Natural killer cell treated with Interleukin-12 subunit alpha and Interleukin-12 subunit beta and Interleukin-15 and Interleukin-18, amount 100 ng/mL, for 72 hours (primary cell): Measurements from ENCODE around the gene NR6A1. TPM values are rescaled to one million over a fixed set of nuclear protein-coding genes. Genes with fewer than 3 reads are reported as not detected.
"Not testable (repeated sequence)": the region's sequence is repeated elsewhere in the genome, so short reads cannot be mapped to it uniquely, and the experiment has no call there.

Experiments
- ATAC-seq, 2 donors: fragments of 150-1000 bp; cut with Tn5 transposase in 1 of 2; sonication (Bioruptor Pico), chemical (Tn5 transposase) in 1 of 2; 2 replicates each; pipeline ENCODE4 v1.10.0; 2021
- DNase-seq: peaks from one replicate; pipeline ENCODE4 v3.0.0; 2022; ENCODE audit warnings: low spot score
- H3K27ac Mint-ChIP-seq, 2 donors: 1 replicate in 1 of 2; 2 replicates in 1 of 2; pipeline ENCODE4 v1.8.0; 2022; ENCODE audit warnings: mixed read lengths in 2 of 2, mild to moderate bottlenecking in 1 of 2, moderate library complexity in 1 of 2
- H3K27me3 Mint-ChIP-seq, 2 donors: 1 replicate in 1 of 2; 2 replicates in 1 of 2; pipeline ENCODE4 v1.8.0; 2022; ENCODE audit warnings: mixed read lengths in 2 of 2
- H3K36me3 Mint-ChIP-seq: one replicate; pipeline ENCODE4 v1.8.0; 2022; ENCODE audit warnings: mixed read lengths
- H3K4me1 Mint-ChIP-seq, 2 donors: 1 replicate in 1 of 2; 2 replicates in 1 of 2; pipeline ENCODE4 v1.8.0; 2022; ENCODE audit warnings: low read depth in 2 of 2, mixed read lengths in 2 of 2, mild to moderate bottlenecking in 1 of 2
- H3K4me3 Mint-ChIP-seq: one replicate; pipeline ENCODE4 v1.8.0; 2022; ENCODE audit warnings: mixed read lengths
- H3K9me3 Mint-ChIP-seq: 2 replicates; pipeline ENCODE4 v1.8.0; 2022; ENCODE audit warnings: mixed read lengths
- total RNA-seq, 2 donors: library from RNA; stranded (reverse); gene quantifications; one replicate each; pipeline ENCODE4 v1.2.3, GENCODE V29; 2022

NR6A1 gene
- total RNA-seq, 2 donors from 2014 or later: 2.0 to 3.8 TPM

DNA sequence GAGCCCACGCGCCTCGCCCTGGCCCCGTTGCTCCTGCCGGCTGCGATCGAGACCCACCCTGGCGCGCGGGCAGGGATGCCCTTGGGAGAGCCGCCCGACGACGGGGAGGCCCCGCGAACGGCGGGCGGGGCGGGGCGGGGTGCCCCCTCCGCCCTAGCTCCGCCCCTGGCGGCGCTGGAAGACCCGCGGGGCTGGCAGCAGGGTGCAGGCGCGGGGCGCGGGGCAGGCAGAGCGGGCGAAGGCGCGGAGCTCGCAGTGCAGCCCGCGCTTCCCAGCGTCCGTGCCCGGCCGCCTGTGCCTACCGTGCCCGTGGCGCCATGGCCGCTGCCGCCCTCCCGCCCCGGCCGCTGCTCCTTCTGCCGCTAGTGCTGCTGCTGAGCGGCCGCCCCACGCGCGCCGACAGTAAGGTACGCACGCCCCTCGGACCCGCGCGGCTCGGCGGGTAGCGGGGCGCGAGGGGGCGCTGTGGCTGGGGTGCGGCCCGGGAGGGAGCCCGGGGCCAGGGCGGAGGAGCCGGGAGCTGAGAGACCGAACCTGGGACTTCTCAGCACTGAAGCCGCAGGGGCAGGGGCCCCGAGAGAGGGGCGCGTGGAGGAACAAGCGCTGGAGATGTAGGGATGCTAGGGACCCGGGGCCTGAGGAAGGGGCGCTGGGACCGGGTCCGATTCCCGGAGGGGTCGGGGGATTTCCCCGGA, 6.0 kb upstream of the NR6A1 start, which contains the start of gene OLFML2A:
TSS of gene OLFML2A (plus strand) at position 180 of the 695 bp plus-strand sequence. CDS start at position 318, 138 bp downstream.
- peak within 1 kb of the TSS; percentile 71 for H3K4me3 Mint-ChIP-seq
- H3K4me1 Mint-ChIP-seq: peaks cover 17 to 24% of the 10 kb centered on the region in 2 donors
- H3K9me3 Mint-ChIP-seq: no peaks in the 10 kb centered on the region
- H3K27ac Mint-ChIP-seq: peak within 1 kb of the TSS in 1 of 2 donors; percentile 29
- peaks cover 21 to 26% of the 10 kb centered on the region in 2 donors for H3K27me3 Mint-ChIP-seq
- ATAC-seq (peak; percentile 54 to 67), DNase-seq (no peak)
- H3K36me3 Mint-ChIP-seq: no peaks in the 10 kb centered on the region

DNA sequence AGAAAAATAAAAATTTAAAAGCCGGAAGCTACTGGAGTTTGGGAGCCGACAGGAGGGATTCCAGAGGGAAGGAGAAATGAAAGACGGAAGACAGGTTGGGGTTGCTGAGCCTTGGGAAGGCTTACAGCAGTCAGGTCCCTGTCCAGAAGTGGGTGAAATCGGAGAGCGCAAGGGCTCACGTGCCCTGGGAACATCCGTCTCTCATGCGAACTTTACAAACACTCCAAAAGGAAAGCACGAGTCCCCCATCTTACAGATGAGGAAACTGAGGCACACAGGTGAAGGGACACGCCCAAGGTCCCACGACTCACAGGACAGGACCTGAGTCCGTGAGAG, 5.5 kb upstream of the NR6A1 start:
- Mint-ChIP-seq H3K4me1 (peaks cover 18 to 24% of the 10 kb centered on the region in 2 donors), H3K36me3 (no peaks in the 10 kb centered on the region), H3K27me3 (peaks cover 21 to 26% of the 10 kb centered on the region in 2 donors), H3K27ac (peak overlapping the region in 1 of 2 donors; percentile 29), H3K4me3 (peak overlapping the region; percentile 71), H3K9me3 (no peaks in the 10 kb centered on the region)
- no peak for ATAC-seq
- no peak for DNase-seq

DNA sequence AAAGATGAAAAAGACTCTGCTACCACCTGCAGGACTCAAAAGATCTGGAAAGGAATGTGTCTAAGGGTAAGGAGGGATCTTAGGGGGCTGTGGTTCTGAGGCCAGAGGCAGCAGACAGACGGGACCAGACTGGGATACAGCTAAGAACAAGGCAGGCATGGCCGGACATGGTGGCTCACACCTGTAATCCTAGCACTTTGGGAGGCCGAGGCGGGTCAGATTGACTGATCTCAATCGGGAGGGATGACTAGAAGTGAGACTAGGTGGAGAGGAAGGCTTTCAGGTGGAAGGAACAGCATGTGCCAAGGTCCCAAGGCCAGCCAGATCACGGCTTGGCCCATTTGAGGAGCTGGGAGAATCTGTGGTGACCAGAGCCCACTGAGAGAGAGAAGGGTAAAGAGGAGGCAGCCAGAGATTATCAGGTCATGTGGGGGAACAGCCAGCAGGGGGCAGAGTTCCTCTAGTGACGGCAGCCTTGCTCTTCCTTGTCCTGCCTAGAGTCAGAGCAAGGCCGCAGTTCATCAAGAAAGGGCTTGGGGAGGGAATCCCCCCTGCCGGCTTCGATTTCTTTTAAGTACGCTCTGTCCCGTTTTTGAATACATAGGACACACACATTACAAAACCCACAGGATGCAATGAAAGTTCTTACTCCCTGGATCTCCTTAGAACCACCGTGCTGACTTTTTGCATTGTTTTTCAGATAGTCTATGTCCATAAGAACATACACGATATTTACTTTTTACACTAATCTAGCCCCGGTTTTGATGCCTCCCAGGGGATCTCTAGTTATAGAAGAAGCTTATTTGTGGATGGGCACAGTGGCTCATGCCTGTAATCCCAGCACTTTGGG, 3.2 kb upstream of the NR6A1 start:
- H3K36me3 Mint-ChIP-seq: no peaks in the 10 kb centered on the region
- peak; percentile 84 for DNase-seq
- H3K27ac Mint-ChIP-seq: peak overlapping the region in 1 of 2 donors; percentile 17
- H3K9me3 Mint-ChIP-seq: no peaks in the 10 kb centered on the region
- peak overlapping the region; percentile 13 for H3K4me3 Mint-ChIP-seq
- no peak for ATAC-seq
- peaks cover 28 to 39% of the 10 kb centered on the region in 2 donors for H3K4me1 Mint-ChIP-seq
- peaks cover 33 to 35% of the 10 kb centered on the region in 2 donors for H3K27me3 Mint-ChIP-seq

DNA sequence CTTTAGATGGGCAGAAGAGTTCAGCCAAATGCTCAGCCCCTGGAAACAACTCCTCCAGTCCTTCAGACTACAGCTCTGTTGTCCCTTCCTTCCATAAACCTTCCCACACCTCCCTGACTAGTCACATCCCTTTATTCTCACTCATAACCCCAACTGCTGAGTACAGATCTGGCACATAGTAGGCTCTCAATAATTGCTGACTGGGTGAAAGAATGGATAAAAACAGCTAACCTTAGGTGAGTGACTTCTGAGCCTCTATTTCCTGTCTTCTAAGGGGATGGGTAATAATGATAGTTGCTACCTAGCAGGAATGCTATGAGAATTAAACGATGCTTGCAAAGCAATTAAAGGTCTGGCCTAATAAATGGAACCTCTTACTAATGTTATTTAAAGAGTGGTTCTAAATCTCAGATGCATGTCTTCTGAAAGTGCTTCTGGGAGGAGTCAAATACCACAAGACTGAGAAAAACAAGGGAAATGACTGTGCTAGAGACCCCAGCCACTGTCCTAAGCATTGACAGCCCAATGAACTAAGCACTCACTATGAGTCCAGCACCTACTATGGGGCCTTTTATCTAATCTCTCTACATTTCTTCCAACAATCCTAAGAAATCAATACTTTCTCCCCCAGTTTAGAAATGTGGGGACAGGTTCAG, 2.5 kb upstream of the NR6A1 start:
- Mint-ChIP-seq H3K36me3 (no peaks in the 10 kb centered on the region), H3K27me3 (peaks cover 38 to 41% of the 10 kb centered on the region in 2 donors), H3K27ac (peak overlapping the region in 1 of 2 donors; percentile 17), H3K9me3 (no peaks in the 10 kb centered on the region), H3K4me3 (peak overlapping the region; percentile 13), H3K4me1 (peaks cover 32 to 41% of the 10 kb centered on the region in 2 donors)
- DNase-seq: no peak
- no peak for ATAC-seq

DNA sequence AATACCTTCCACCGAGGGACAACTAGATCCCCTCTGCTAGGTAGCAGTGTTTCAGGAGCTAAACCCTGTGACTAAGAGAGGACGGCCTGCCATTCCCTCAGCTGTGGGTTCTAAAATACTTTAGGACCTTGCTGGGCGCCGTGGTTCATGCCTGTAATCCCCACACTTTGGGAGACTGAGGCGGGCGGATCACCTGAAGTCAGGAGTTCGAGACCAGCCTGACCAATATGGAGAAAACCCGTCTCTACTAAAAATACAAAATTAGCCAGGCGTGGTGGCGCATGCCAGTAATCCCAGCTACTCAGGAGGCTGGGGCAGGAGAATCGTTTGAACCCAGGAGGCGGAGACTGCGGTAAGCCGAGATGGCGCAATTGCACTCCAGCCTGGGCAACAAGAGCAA, 1.8 kb upstream of the NR6A1 start:
- peak overlapping the region; percentile 9 to 77 for H3K27ac Mint-ChIP-seq
- not testable (repeated sequence) for ATAC-seq, H3K36me3 Mint-ChIP-seq, H3K9me3 Mint-ChIP-seq, DNase-seq
- H3K27me3 Mint-ChIP-seq: peaks cover 38 to 48% of the 10 kb centered on the region in 2 donors
- H3K4me3 Mint-ChIP-seq: peak overlapping the region; percentile 91
- H3K4me1 Mint-ChIP-seq: peaks cover 32 to 41% of the 10 kb centered on the region in 2 donors

DNA sequence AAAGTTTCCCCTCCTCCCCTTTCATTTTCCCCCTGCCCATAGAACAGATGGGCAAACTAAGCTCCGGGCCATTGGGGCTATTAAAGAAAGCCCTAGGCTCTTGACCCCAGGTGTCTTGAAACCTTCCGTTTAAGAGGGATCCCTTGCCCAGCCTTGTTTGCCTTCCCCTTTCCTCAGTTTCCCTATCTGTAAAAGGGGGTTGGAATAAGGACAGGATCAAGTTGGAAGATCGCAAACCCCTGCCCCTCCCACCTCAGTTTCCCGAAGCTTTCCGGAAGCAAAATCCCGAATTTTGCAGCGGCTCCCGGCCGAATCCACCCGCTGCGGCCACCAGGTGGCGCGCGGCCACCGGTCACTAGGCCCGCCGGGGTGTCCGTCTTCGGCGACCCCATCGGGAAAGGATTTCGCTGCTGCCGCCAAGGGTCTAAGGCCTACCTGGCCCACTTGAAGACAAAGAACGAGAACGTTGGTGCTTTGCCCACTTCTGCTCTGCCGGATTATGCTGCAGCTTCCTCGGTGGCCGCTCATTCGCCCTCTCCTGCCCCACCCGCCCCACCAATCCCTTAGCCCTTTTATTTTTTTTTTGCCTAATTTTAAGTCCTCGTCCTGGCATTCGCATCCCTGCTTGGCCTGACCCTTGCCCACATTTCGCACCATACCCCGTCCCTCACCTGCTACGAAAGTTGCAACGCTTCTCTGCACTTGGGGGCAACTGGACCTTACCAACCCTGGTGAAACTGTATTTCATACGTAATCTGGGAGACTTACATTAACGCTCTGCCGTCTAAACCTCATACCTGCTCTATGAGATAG, 962 bp upstream of the NR6A1 start:
- Mint-ChIP-seq H3K4me3 (peak overlapping the region; percentile 91), H3K27me3 (peaks cover 40 to 53% of the 10 kb centered on the region in 2 donors), H3K9me3 (no peaks in the 10 kb centered on the region), H3K36me3 (no peaks in the 10 kb centered on the region), H3K27ac (peak overlapping the region; percentile 79 to 88), H3K4me1 (peaks cover 32 to 41% of the 10 kb centered on the region in 2 donors)
- ATAC-seq: no peak
- DNase-seq: no peak

DNA sequence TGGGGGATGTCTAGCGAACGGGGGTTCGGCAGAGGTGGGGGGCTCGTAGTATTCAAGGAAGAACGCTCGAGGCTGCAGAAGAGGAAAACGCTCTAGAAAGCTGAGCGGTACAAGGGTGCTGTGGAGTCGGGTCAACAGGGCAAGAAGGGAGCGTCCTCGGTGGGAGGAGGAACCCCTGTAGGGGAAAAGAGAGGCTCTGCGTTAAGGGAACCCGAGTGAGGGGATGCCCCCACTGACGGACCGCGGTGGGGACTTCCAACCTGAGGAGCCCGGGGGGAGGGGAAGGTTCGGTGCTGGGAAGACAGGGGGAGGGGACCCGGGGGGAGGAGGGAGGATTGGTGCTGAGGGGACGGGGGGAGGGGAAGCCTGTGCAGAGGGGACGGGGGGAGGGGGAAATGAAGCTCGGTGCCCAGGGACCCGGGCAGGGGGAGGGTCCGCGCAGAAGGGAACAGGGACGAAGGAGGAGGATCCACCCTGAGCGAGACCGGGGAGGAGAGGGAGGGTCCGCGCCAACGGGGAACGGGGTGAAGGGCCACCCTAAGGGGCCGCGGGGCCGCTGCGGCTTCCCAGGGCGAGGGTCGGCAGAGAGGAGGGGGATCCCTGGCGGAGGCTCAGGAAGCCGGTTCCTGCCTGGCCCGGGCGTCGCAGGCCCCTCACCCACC, 621 bp downstream of the NR6A1 start:
- DNase-seq (no peak), ATAC-seq (no peak)
- Mint-ChIP-seq H3K4me3 (peak overlapping the region; percentile 98), H3K27ac (peak overlapping the region in 1 of 2 donors; percentile 82), H3K27me3 (peaks cover 36 to 52% of the 10 kb centered on the region in 2 donors), H3K4me1 (peaks cover 27 to 32% of the 10 kb centered on the region in 2 donors), H3K36me3 (no peaks in the 10 kb centered on the region), H3K9me3 (no peaks in the 10 kb centered on the region)

DNA sequence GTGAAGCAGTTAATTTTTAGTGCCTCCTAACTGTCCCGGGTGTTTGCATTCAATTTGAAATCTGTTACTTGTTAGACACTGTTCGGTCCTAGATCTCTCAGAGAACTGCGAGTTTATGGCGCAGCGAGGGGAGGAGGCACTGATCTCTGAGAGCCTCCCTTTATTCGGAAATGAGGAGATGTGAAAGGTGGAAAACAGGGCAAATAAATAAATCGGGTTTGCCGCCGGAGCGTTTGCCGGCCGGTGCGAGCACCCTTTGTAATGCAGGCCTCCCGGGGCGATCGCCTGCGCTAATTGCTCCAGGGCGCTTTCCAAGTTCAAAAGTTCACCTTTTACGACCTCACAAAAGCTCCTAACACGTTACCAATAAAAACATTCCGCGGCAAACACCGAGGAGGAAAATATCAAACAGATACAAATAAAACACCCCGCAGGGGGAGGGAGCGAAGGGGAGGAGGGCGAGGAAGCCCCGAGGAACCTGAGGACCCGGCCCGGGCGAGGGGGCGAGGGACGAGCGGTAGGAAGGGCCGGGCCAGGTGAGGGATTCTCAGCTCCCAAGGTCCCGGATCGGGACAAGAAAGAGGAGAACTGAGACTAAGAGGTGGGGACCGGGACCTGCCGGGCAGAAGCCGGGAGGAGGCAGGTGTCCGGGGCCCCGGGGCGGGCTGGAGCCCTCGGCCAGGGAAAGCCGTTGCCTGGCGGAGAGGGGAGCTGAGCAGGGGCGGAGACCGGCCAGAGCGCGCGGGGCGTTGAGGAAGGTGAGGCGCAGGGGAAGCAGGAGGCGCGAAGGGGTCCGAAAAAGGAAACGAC, 1.4 kb downstream of the NR6A1 start:
- Mint-ChIP-seq H3K4me3 (peak overlapping the region; percentile 98), H3K9me3 (no peaks in the 10 kb centered on the region), H3K4me1 (peaks cover 27 to 32% of the 10 kb centered on the region in 2 donors), H3K27me3 (peaks cover 35 to 51% of the 10 kb centered on the region in 2 donors), H3K27ac (peak overlapping the region in 1 of 2 donors; percentile 82), H3K36me3 (no peaks in the 10 kb centered on the region)
- DNase-seq: no peak
- ATAC-seq: no peak

DNA sequence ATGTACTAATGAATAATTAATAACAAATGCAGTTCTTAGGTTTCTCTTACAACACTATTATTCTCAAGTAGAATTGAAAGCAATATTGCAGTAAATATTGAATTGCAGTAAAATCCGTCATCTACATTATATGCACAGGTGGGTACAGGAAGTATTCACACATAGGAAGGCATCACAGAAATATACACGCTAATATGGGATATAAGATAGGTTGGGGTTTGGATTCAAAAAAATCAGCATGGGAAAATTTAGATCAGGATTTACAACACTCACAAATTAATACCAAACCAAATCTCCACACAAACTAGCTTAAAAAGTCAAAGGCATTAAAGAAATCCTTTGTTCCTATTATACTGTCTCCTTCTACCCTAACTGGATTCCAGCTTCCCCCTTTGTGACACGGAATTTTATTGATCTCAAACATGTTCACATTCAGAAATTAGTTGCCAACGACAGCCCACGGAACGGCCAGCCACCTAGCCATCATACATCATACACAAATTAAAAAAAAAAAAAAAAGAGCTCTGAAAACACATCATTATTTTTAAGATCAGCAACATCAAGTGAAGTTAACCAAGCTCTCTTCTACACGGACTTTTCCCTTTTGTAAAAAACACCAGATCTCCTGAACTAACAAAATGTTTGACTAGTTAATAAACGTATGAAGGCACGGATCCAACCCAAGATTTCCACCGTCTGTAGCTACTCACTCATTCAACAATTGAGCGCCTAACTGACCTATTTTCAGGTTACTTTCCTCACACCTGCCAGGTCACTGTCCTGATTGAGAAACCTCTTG, 2.2 kb downstream of the NR6A1 start:
- ATAC-seq (no peak), DNase-seq (no peak)
- Mint-ChIP-seq H3K4me1 (peaks cover 22 to 26% of the 10 kb centered on the region in 2 donors), H3K9me3 (no peaks in the 10 kb centered on the region), H3K36me3 (no peaks in the 10 kb centered on the region), H3K27ac (peak overlapping the region in 1 of 2 donors; percentile 82), H3K27me3 (peaks cover 31 to 56% of the 10 kb centered on the region in 2 donors), H3K4me3 (peak overlapping the region; percentile 98)

DNA sequence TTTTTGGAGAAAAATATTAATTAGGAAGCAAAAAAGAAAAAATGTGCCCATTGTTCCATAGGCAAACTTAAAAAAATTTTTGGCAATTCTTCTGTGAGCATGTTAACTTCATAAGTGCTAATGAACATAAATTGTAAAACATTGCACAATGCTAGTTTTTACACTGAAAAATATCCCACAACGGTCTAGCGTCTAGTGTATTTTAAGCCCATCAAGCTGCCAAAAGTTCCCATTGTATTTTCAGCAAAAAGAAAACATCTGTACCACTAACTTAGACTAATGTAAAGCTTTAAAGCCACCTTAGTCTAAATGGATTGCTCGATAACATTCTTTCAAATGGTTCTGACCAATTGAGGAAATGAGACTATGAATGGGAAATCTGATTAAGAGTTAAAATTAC, 2.8 kb downstream of the NR6A1 start:
- ATAC-seq: no peak
- no peak overlapping the region for H3K4me3 Mint-ChIP-seq
- no peaks in the 10 kb centered on the region for H3K36me3 Mint-ChIP-seq
- no peak for DNase-seq
- peaks cover 31 to 61% of the 10 kb centered on the region in 2 donors for H3K27me3 Mint-ChIP-seq
- no peak overlapping the region for H3K27ac Mint-ChIP-seq
- no peaks in the 10 kb centered on the region for H3K9me3 Mint-ChIP-seq
- H3K4me1 Mint-ChIP-seq: peaks cover 22 to 26% of the 10 kb centered on the region in 2 donors

DNA sequence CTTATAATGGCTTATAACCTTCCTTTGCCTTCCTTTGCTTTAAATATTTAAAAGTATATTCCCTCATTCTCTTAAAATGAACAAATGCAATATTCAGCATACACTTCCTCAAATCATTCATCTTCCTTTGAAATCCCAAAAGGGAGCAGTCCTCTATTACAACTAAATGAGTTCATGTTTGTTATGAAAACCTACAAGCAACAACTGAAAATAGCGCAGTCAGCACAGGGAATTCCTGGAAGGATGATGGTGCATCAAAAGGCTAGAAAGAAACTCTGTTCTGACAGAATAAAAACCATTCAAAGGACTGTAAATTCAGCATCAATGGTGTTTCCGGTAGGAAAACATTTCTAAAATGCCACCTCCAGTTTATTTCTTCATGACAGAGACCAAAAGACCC, 3.3 kb downstream of the NR6A1 start:
- DNase-seq (no peak), ATAC-seq (no peak)
- H3K36me3 Mint-ChIP-seq: no peaks in the 10 kb centered on the region
- H3K27me3 Mint-ChIP-seq: peaks cover 35 to 65% of the 10 kb centered on the region in 2 donors
- no peak overlapping the region for H3K4me3 Mint-ChIP-seq
- H3K4me1 Mint-ChIP-seq: peaks cover 22 to 25% of the 10 kb centered on the region in 2 donors
- H3K9me3 Mint-ChIP-seq: no peaks in the 10 kb centered on the region
- H3K27ac Mint-ChIP-seq: no peak overlapping the region
